PC-9 (cell line): ENCODE data around the gene DHRSX.
"Not testable (repeated sequence)": the region's sequence is repeated elsewhere in the genome, so short reads cannot be mapped to it uniquely, and the experiment has no call there.

Experiments used
- CTCF ChIP-seq: fragments of 200-600 bp; sonication (generic); conservative IDR thresholded peaks from 2 replicates; pipeline ENCODE4 v1.6.1; 2017; ENCODE audit warnings: mixed run types, antibody characterized with exemption, mild to moderate bottlenecking, moderate library complexity
- EZH2 ChIP-seq: fragments of 200-600 bp; sonication (generic); IDR thresholded peaks from 2 replicates; pipeline ENCODE4 v1.8.0; 2017; ENCODE audit warnings: antibody characterized with exemption, low read depth

- not testable (repeated sequence) for TF ChIP-seq CTCF, EZH2
Observed at GRCh38 chrX:2471126-2471525, 29.6 kb downstream of the DHRSX start.
